CD4-positive, alpha-beta memory T cell (primary cell): ENCODE data around the gene SYCP3. TPM values are rescaled to one million over a fixed set of nuclear protein-coding genes. Genes with fewer than 3 reads are reported as not detected.

Experiments
- CTCF ChIA-PET: fragments of 350-600 bp; sonication (Branson Sonifier 250); formaldehyde crosslinking; loops from one replicate; lab custom pipeline; 2021; ENCODE audit warnings: inconsistent platforms; ENCODE audit not compliant: partially characterized antibody; lab: Charles Lee
- POLR2A ChIA-PET: fragments of 350-600 bp; sonication (Branson Sonifier 250); formaldehyde crosslinking; loops from one replicate; lab custom pipeline; 2021; ENCODE audit not compliant: partially characterized antibody; lab: Charles Lee
- DNase-seq, 5 donors: peaks; one replicate each; pipeline versions ENCODE4 v3.0.0 to v3.0.0-alpha.2; 2020 to 2022; ENCODE audit warnings: mixed read lengths in 1 of 5
- H3K27ac ChIP-seq: one replicate; pipeline ENCODE4 v1.7.0; 2013; ENCODE audit warnings: low read depth, low read length
- H3K27me3 ChIP-seq: 2 replicates; pipeline ENCODE4 v1.7.0; 2013; ENCODE audit warnings: mild to moderate bottlenecking, low read length, moderate library complexity; ENCODE audit not compliant: insufficient read depth
- H3K36me3 ChIP-seq: 2 replicates; pipeline ENCODE4 v1.7.0; 2013; ENCODE audit warnings: mild to moderate bottlenecking, low read length, moderate library complexity; ENCODE audit not compliant: insufficient read depth
- H3K4me1 ChIP-seq: 2 replicates; pipeline ENCODE4 v1.7.0; 2013; ENCODE audit warnings: mild to moderate bottlenecking, low read length, moderate library complexity; ENCODE audit not compliant: insufficient read depth
- H3K4me3 ChIP-seq, 2 donors: one replicate each; pipeline ENCODE4 v1.7.0; 2013; ENCODE audit warnings: low read length in 2 of 2, mild to moderate bottlenecking in 1 of 2
- H3K9me3 ChIP-seq, 2 donors: one replicate each; pipeline ENCODE4 v1.7.0; 2013; ENCODE audit warnings: low read length in 2 of 2, control low read depth in 1 of 2; ENCODE audit not compliant: control insufficient read depth in 1 of 2
- H3K27ac Mint-ChIP-seq, 7 donors: one replicate each; pipeline ENCODE4 v1.8.0; 2020 to 2021; ENCODE audit warnings: mixed read lengths in 7 of 7, mild to moderate bottlenecking in 6 of 7, inconsistent platforms in 3 of 7, moderate library complexity in 3 of 7
- H3K27me3 Mint-ChIP-seq, 2 donors: one replicate each; pipeline ENCODE4 v1.8.0; 2020 to 2021; ENCODE audit warnings: mixed read lengths in 2 of 2
- H3K36me3 Mint-ChIP-seq, 2 donors: one replicate each; pipeline ENCODE4 v1.8.0; 2020 to 2021; ENCODE audit warnings: mixed read lengths in 2 of 2, inconsistent platforms in 1 of 2, mild to moderate bottlenecking in 1 of 2
- H3K4me1 Mint-ChIP-seq, 4 donors: one replicate each; pipeline ENCODE4 v1.8.0; 2020 to 2021; ENCODE audit warnings: mixed read lengths in 4 of 4, mild to moderate bottlenecking in 1 of 4
- H3K4me3 Mint-ChIP-seq, 8 donors: one replicate each; pipeline ENCODE4 v1.8.0; 2020 to 2021; ENCODE audit warnings: mixed read lengths in 8 of 8, mild to moderate bottlenecking in 7 of 8, moderate library complexity in 6 of 8, inconsistent platforms in 3 of 8
- H3K9me3 Mint-ChIP-seq, 8 donors: one replicate each; pipeline ENCODE4 v1.8.0; 2020 to 2021; ENCODE audit warnings: mixed read lengths in 8 of 8, mild to moderate bottlenecking in 5 of 8, inconsistent platforms in 3 of 8, moderate library complexity in 1 of 8
- intact Hi-C: fragments of 100-400 bp; cut with micrococcal nuclease; formaldehyde crosslinking; loops from one replicate; pipeline ENCODE4 v1.15.1; 2023
- polyA plus RNA-seq, 2 donors: library from polyadenylated mRNA; unstranded; fragments of 300-500 nt; fragmentation: Illumina TruSeq; gene quantifications; one replicate each; pipeline ENCODE4 v1.2.3, GENCODE V29; 2021
- total RNA-seq, 2 experiments: library from RNA; stranded (reverse); gene quantifications; one replicate each; pipeline ENCODE4 v1.2.3, GENCODE V29; 2021

Gene SYCP3
- total and polyA plus RNA-seq, 4 experiments from 2014 or later, result 0.15 to 0.28 (median 0.23) TPM; not detected in 1

GRCh38 chr12:101747697-101748096 is 8.4 kb upstream of the SYCP3 start:
- Histone ChIP-seq H3K27ac (no peak overlapping the region), H3K4me1 (no peaks in the 10 kb centered on the region), H3K4me3 (no peak overlapping the region), H3K9me3 (no peaks in the 10 kb centered on the region), H3K27me3 (no peaks in the 10 kb centered on the region), H3K36me3 (peaks cover 29% of the 10 kb centered on the region)
- no peak for DNase-seq
- Mint-ChIP-seq H3K9me3 (no peaks in the 10 kb centered on the region), H3K27me3 (no peaks in the 10 kb centered on the region), H3K4me3 (no peak overlapping the region), H3K36me3 (peaks cover 57 to 66% of the 10 kb centered on the region in 2 donors), H3K4me1 (peaks cover 0 to 11% (median 5%) of the 10 kb centered on the region in 4 donors), H3K27ac (no peak overlapping the region)
- CTCF ChIA-PET, result interaction anchor here (0.9 to 1.0 kb wide), 2 partner anchors 25 to 83 kb away, joined by 3 to 4 read pairs; partner anchors contain the start of gene GNPTAB
- intact Hi-C loops, result no loop called here
- POLR2A ChIA-PET, result no interaction called here

- H3K27ac ChIP-seq, result no peak overlapping the region
- ChIA-PET CTCF (interaction anchor here (0.9 to 1.0 kb wide), 2 partner anchors 26 to 84 kb away, joined by 3 to 4 read pairs; partner anchors contain the start of gene GNPTAB), POLR2A (interaction anchor here (0.8 kb wide), 1 partner anchor 339 kb away, joined by 5 read pairs; the partner anchor contains the start of gene ARL1)
- H3K4me1 ChIP-seq, result no peaks in the 10 kb centered on the region
- H3K4me3 ChIP-seq, result no peak overlapping the region
- H3K27me3 ChIP-seq, result no peaks in the 10 kb centered on the region
- H3K4me3 Mint-ChIP-seq, result no peak overlapping the region
- H3K36me3 Mint-ChIP-seq, result peaks cover 54 to 59% of the 10 kb centered on the region in 2 donors
- peak overlapping the region in 1 of 7 donors; percentile 14 for H3K27ac Mint-ChIP-seq
- peaks cover 28% of the 10 kb centered on the region for H3K36me3 ChIP-seq
- no peaks in the 10 kb centered on the region for H3K9me3 Mint-ChIP-seq
- intact Hi-C loops, result no loop called here
- H3K9me3 ChIP-seq, result no peaks in the 10 kb centered on the region
- H3K27me3 Mint-ChIP-seq, result no peaks in the 10 kb centered on the region
- DNase-seq, result no peak
- H3K4me1 Mint-ChIP-seq, result peaks cover 0 to 11% (median 5%) of the 10 kb centered on the region in 4 donors
These were observed 7.4 kb upstream of the SYCP3 start for GRCh38 chr12:101746661-101747060.

- Histone ChIP-seq H3K27ac (no peak overlapping the region), H3K27me3 (no peaks in the 10 kb centered on the region), H3K36me3 (peaks cover 23% of the 10 kb centered on the region), H3K4me3 (no peak overlapping the region), H3K4me1 (no peaks in the 10 kb centered on the region), H3K9me3 (no peaks in the 10 kb centered on the region)
- Mint-ChIP-seq H3K4me1 (peaks cover 0 to 11% (median 5%) of the 10 kb centered on the region in 4 donors), H3K9me3 (no peaks in the 10 kb centered on the region), H3K27me3 (no peaks in the 10 kb centered on the region), H3K36me3 (peaks cover 50 to 57% of the 10 kb centered on the region in 2 donors), H3K27ac (no peak overlapping the region), H3K4me3 (no peak overlapping the region)
- DNase-seq, result no peak
- CTCF ChIA-PET, result no interaction called here
- POLR2A ChIA-PET, result interaction anchor here (0.8 kb wide), 1 partner anchor 338 kb away, joined by 5 read pairs; the partner anchor contains the start of gene ARL1
- intact Hi-C loops, result no loop called here
These were observed 6.9 kb upstream of the SYCP3 start for GRCh38 chr12:101746196-101746595.

GRCh38 chr12:101745481-101745880 is 6.2 kb upstream of the SYCP3 start:
- Mint-ChIP-seq H3K9me3 (no peaks in the 10 kb centered on the region), H3K4me3 (no peak overlapping the region), H3K4me1 (peaks cover 0 to 11% (median 5%) of the 10 kb centered on the region in 4 donors), H3K27ac (no peak overlapping the region), H3K36me3 (peaks cover 44 to 54% of the 10 kb centered on the region in 2 donors), H3K27me3 (no peaks in the 10 kb centered on the region)
- Histone ChIP-seq H3K27me3 (no peaks in the 10 kb centered on the region), H3K4me1 (no peaks in the 10 kb centered on the region), H3K4me3 (no peak overlapping the region), H3K27ac (no peak overlapping the region), H3K9me3 (no peaks in the 10 kb centered on the region), H3K36me3 (peaks cover 20% of the 10 kb centered on the region)
- ChIA-PET CTCF (no interaction called here), POLR2A (no interaction called here)
- no peak for DNase-seq
- intact Hi-C loops, result no loop called here

DNA sequence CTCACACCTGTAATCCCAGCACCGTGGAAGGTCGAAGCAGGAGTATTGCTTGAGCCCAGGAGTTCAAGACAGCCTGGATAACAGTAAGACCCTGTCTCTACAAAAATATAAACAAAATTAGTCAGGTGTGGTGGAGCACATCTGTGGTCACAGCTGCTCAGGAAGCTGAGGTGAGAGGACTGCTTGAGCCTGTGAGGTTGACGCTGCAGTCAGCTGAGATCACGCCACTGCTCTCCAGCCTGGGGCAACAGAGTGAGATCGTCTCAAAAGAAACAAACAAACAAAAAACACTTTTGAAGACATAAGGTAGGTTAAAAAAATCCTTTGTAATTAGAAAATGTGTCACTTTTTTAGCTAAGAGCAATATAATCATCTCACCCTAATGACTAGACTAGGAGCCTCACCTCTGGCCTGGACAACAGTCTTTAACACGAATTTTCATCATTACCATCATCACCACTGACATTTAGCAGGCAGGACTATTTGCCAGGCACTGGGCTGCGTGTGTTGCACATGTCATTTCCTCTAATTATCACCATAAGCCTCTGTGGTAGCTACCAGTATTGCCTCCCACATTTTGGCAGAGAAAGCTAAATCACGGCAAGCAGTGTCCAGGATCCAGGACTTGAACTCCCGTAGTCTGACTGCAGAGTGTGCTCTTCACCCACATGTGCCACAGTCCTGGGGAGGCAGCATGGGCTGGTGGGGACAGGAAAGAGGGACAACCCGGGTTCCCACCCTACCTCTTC is 4.6 kb upstream of the SYCP3 start:
- Mint-ChIP-seq H3K9me3 (no peaks in the 10 kb centered on the region), H3K27me3 (no peaks in the 10 kb centered on the region), H3K27ac (peak overlapping the region in 5 of 7 donors; percentile 15 to 70 (median 58)), H3K4me3 (no peak overlapping the region), H3K36me3 (peaks cover 34 to 41% of the 10 kb centered on the region in 2 donors), H3K4me1 (peaks cover 0 to 10% (median 5%) of the 10 kb centered on the region in 4 donors)
- H3K36me3 ChIP-seq, result peaks cover 13% of the 10 kb centered on the region
- H3K4me1 ChIP-seq, result no peaks in the 10 kb centered on the region
- ChIA-PET POLR2A (no interaction called here), CTCF (no interaction called here)
- intact Hi-C loops, result no loop called here
- no peaks in the 10 kb centered on the region for H3K27me3 ChIP-seq
- H3K9me3 ChIP-seq, result no peaks in the 10 kb centered on the region
- DNase-seq, result no peak
- no peak overlapping the region for H3K27ac ChIP-seq
- H3K4me3 ChIP-seq, result no peak overlapping the region

DNA sequence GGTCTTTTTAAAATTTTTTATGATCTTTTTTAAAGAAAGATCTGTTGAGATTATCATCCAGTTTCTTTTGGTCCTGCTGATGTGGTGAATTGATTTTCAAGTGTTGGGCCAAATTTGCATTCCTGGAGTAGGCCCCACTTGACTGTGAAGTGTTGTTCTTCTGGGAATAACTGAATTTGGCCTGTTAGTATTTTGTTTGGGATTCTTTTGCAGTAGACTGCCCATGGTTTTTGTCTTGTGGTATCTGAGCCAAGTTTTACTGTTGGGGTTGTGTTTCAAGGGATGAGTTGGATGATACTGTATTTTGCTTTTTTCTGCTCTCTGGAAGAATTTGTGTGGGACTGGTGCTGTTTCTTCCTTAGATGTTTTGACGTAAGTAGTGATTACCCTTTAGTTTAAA is 4.0 kb upstream of the SYCP3 start:
- no peak for DNase-seq
- peaks cover 7% of the 10 kb centered on the region for H3K36me3 ChIP-seq
- ChIA-PET POLR2A (no interaction called here), CTCF (no interaction called here)
- Mint-ChIP-seq H3K27ac (peak overlapping the region in 6 of 7 donors; percentile 11 to 73 (median 28)), H3K4me1 (peaks cover 0 to 10% (median 5%) of the 10 kb centered on the region in 4 donors), H3K9me3 (no peaks in the 10 kb centered on the region), H3K27me3 (no peaks in the 10 kb centered on the region), H3K36me3 (peaks cover 28 to 35% of the 10 kb centered on the region in 2 donors), H3K4me3 (no peak overlapping the region)
- H3K9me3 ChIP-seq, result no peaks in the 10 kb centered on the region
- intact Hi-C loops, result no loop called here
- H3K4me1 ChIP-seq, result no peaks in the 10 kb centered on the region
- H3K27me3 ChIP-seq, result no peaks in the 10 kb centered on the region
- H3K4me3 ChIP-seq, result no peak overlapping the region
- no peak overlapping the region for H3K27ac ChIP-seq

DNA sequence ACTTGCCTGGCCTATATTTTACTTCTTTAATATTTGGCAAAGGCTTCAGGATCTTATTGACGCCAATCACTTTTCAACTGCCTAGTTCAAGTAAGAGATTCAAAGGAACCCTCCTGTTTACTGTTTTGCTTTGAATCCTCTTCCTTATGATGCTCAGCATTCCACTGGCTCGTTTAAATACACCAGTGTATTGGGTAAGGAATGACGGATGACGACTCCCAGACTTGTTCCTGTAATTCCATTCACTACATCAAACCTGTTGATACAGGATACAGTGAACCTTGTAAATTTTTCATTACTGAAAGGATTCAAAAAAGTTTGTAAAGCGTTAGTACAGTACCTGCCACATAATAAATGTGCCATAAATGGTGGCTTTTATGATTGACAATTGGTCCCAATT is 1.7 kb upstream of the SYCP3 start:
- Mint-ChIP-seq H3K4me1 (peaks cover 0 to 10% (median 5%) of the 10 kb centered on the region in 4 donors), H3K27me3 (no peaks in the 10 kb centered on the region), H3K36me3 (peaks cover 22 to 25% of the 10 kb centered on the region in 2 donors), H3K4me3 (no peak overlapping the region), H3K27ac (no peak overlapping the region), H3K9me3 (no peaks in the 10 kb centered on the region)
- ChIA-PET CTCF (no interaction called here), POLR2A (no interaction called here)
- Histone ChIP-seq H3K27me3 (no peaks in the 10 kb centered on the region), H3K4me3 (no peak overlapping the region), H3K36me3 (no peaks in the 10 kb centered on the region), H3K4me1 (no peaks in the 10 kb centered on the region), H3K9me3 (no peaks in the 10 kb centered on the region), H3K27ac (no peak overlapping the region)
- intact Hi-C loops, result no loop called here
- DNase-seq, result no peak
